GM12892 (cell line): ENCODE measurements around the gene SPATA31A5.
"Not testable (repeated sequence)": the region's sequence is repeated elsewhere in the genome, so short reads cannot be mapped to it uniquely, and the experiment has no call there.

Source experiments
- POLR2A ChIP-seq: IDR thresholded peaks from 2 replicates; pipeline ENCODE4 v1.6.1; 2011; ENCODE audit warnings: low read depth, low read length, control low read depth
- POLR2AphosphoS5 ChIP-seq: IDR thresholded peaks from 2 replicates; pipeline ENCODE4 v1.6.1; 2011; ENCODE audit warnings: low read depth, low read length, control low read depth
- TAF1 ChIP-seq: IDR thresholded peaks from 2 replicates; pipeline ENCODE4 v1.6.1; 2011; ENCODE audit warnings: low read depth, mild to moderate bottlenecking, control low read depth, low read length, borderline replicate concordance

- not testable (repeated sequence) for TF ChIP-seq POLR2AphosphoS5, TAF1, POLR2A
Measured at GRCh38 chr9:60966382-60966781, 52.2 kb downstream of the SPATA31A5 start.
